Measurements from ENCODE around the gene CLIC3. TPM values are rescaled to one million over a fixed set of nuclear protein-coding genes. Genes with fewer than 3 reads are reported as not detected.

CLIC3 gene, protein sequence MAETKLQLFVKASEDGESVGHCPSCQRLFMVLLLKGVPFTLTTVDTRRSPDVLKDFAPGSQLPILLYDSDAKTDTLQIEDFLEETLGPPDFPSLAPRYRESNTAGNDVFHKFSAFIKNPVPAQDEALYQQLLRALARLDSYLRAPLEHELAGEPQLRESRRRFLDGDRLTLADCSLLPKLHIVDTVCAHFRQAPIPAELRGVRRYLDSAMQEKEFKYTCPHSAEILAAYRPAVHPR
- not detected for total RNA-seq

DNA sequence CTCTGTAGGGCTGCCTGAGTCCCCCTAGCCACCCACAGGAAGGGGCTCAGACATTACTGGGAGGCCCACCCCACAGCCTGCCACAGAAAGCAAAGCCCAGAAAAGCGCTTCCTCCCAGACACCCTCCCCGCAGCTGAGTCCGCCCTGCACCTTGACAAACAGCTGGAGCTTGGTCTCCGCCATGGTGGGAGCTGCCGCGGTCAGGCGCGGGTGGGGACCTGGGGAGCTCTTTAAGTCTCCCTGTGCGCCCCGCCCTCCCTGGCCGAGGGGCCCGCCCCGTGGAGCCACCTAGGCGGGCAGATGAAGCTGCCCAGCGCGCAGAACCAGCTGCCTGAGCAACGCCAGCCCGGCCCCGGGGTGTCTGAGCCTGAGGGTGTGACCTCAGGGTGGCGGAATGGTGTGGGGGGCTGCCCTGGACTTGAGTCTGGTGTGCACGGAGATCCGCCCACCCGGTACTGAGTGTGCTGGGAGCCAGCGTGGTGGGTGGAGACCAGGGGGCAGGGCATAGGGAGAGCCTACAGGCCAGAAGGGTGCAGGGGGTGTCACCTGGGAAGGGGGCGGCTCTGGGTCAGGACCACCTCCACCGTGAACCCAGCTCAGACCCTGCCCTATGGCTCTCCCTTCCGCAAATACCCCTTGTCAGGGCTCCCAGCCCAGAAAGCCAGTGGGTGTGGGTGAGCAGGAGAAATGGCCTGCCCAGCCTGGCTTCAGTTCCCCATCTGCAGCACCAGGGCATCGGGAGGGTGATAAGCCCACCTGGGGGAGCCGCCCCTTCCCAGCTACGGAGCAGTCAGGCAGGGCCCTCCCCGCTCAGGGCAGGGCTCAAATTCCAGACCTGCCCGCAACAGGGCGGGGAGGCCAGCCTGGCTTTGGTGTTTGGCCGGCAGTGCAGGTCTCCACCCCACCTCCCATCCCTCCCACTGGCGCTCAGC, at the start of gene CLIC3:
TSS of gene CLIC3 (minus strand) at position 208 of the 932 bp plus-strand sequence. CDS start at position 183, 25 bp downstream.
- peak within 1 kb of the TSS; percentile 16 for H3K27ac Mint-ChIP-seq
- peaks cover 6% of the 10 kb centered on the region for H3K36me3 Mint-ChIP-seq
- peaks cover 43% of the 10 kb centered on the region for H3K4me1 Mint-ChIP-seq
- H3K27me3 Mint-ChIP-seq, result no peaks in the 10 kb centered on the region
- H3K9me3 Mint-ChIP-seq, result no peaks in the 10 kb centered on the region
- DNase-seq, result peak; percentile 47
- H3K4me3 Mint-ChIP-seq, result peak within 1 kb of the TSS; percentile 14

DNA sequence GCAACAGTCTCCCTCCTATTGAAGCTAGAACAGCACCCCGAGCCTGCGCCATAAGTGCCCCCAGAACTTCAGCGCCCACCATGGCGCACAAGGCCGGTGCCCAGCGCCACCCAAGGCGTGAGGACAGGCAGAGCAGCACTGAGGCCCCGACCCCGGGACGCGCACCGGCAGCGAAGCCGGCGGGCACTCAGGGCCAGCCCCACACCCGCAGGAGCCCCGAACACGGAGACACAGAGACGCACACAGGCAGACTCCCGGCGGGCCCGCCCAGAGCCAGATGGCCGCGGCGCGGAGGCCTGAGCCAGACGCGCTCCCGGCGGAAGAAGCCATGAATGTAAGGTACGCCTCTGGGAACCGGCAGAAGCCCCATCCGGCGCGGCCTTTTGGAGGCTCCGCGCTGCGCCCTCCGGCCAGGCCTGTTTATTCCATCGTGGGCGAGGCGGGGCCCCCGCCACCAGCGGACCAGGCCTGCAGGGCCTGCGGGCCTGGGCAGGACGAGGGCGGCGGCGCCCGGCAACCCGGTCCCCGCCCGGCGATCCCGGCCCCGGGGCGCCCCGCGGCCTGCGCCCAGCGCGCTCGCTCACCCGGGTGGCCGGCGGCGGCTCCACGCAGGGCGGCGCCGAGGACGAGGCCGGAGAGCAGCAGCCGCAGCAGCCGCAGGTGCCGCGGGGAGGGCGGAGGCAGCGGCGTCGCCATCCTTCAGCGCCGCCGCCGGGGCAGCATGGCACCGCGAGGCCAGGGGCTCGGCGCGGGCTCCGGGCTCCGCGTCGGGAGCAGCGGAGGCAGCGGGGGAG, 49.1 kb upstream of the CLIC3 start:
- Mint-ChIP-seq H3K4me1 (peaks cover 5% of the 10 kb centered on the region), H3K4me3 (peak overlapping the region; percentile 53), H3K36me3 (no peaks in the 10 kb centered on the region), H3K27me3 (peaks cover 54% of the 10 kb centered on the region), H3K9me3 (no peaks in the 10 kb centered on the region), H3K27ac (no peak overlapping the region)
- peak; percentile 45 for DNase-seq

DNA sequence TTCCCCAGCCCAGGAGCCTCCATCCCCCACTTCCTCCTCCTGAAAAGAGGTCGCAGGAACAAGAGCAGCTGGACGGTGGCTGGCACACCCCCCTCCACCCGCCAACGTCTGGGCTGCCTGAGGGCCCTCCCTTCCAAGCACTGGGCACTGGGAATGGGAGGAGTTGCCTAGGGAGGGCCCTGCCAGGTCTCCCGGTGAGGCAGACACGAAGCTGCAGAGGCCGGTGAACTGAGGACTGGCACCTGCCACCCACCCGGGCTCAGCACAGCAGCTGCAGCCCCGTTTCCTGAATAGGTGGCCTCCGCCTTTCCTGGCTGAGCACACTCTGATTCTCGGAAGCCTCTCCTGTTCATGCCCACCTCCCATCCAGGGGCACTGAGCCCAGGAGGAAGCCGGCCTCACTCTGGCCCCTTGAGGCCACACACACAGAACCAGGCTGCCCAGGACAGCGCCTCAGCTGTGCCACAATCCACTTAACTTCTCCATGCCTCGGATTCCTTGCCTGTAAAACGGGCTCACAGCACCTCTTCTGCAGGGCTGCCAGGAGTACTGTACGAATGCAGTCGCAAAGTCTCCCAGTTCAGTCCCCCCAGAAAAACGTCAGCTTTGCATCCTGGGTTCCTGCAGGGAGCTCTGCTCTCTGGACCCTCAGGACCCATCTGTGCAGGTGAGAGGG, 48.3 kb upstream of the CLIC3 start:
- Mint-ChIP-seq H3K27me3 (peaks cover 45% of the 10 kb centered on the region), H3K4me3 (peak overlapping the region; percentile 53), H3K4me1 (peaks cover 5% of the 10 kb centered on the region), H3K27ac (no peak overlapping the region), H3K36me3 (no peaks in the 10 kb centered on the region), H3K9me3 (no peaks in the 10 kb centered on the region)
- DNase-seq, result no peak

DNA sequence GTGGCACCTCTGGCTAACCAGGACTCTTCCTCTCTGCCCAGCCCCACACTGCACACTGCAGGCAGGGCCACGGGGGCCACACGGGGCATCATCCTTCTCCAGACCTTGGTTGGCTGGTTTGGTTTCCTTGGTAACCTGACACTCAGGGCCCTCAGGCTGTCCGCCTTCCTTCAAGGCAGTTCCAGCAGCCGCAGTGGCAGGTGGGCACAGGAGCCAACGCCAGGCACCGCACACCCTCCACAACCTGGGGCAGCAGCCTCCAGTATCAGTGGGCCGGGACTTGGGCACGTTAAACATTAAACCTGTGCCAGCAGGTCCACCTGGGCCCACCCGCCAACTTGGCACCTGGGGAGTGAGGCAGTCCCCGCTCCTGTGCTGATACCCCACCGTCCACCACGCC, 47.7 kb upstream of the CLIC3 start:
- no peak overlapping the region for H3K4me3 Mint-ChIP-seq
- H3K9me3 Mint-ChIP-seq, result no peaks in the 10 kb centered on the region
- DNase-seq, result no peak
- H3K27me3 Mint-ChIP-seq, result peaks cover 39% of the 10 kb centered on the region
- H3K27ac Mint-ChIP-seq, result no peak overlapping the region
- H3K36me3 Mint-ChIP-seq, result no peaks in the 10 kb centered on the region
- peaks cover 5% of the 10 kb centered on the region for H3K4me1 Mint-ChIP-seq

DNA sequence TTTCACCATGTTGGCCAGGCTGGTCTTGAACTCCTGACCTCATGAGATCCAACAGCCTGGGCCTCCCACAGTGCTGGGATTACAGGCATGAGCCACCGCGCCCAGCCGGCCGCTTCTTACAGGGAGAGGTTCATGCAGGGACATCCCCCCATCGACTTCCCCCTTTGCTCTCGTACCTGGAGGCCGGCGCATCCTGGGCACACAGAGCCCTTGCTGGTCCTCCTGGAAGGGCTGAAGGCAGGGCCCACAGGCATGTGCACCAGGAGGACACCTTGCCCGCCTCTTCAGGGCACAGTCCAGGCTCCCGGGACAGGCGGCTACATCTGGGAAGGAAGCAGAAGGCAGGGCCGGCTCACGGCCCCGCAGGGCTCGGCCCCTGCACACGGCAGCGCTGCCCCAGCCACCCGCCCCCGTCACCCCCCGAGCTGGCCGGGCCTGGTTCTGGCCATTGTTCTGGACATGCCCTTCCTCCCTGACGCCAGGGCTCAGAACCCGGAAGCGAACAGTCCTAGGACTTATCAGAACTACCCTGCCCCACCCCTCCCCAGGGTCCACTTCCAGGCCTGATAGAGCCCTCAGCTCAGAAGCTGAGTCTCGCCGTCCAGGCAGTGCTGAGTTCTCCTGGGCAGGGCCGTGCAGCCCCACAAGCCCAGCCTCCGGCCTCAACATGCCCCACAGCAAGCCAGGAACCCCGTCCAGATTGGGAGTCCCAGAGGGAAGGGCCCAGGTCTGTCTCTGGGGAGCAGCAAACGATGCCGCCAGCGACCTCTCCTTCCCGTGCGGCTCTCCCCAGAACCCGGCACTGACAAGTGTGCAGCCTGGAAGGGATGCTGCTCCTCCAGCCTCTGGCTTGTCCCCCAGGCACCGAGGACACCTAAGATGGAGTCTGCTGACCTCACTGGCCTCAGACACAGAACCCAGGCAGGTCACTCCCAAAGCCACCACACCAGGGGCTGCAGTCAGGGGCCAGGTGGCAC, 46.7 kb upstream of the CLIC3 start:
- Mint-ChIP-seq H3K27me3 (peaks cover 29% of the 10 kb centered on the region), H3K27ac (no peak overlapping the region), H3K9me3 (no peaks in the 10 kb centered on the region), H3K36me3 (no peaks in the 10 kb centered on the region), H3K4me1 (peaks cover 5% of the 10 kb centered on the region), H3K4me3 (no peak overlapping the region)
- DNase-seq, result no peak

DNA sequence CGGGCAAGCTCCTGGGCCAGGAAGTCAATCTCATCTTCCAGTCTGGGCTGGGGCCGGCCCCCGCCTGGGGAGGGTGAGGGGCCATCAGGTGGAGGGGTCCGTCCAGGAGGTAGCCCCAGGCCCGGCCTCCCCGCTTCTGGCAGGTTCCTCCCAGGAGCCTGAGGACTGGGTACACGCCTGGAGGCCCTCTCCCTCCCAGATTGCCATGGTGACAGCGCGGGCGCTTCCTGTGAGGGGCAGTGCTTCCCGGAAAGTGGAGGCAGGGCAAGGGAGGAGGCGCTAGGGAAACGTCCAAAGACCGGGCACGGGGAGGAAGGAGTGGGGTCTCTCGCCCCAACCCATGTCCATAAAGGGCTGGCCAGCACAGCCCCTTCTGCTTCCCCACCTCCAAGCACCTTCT, 44.8 kb upstream of the CLIC3 start:
- peaks cover 10% of the 10 kb centered on the region for H3K27me3 Mint-ChIP-seq
- H3K36me3 Mint-ChIP-seq, result no peaks in the 10 kb centered on the region
- no peak overlapping the region for H3K27ac Mint-ChIP-seq
- peaks cover 5% of the 10 kb centered on the region for H3K4me1 Mint-ChIP-seq
- no peak for DNase-seq
- H3K4me3 Mint-ChIP-seq, result no peak overlapping the region
- no peaks in the 10 kb centered on the region for H3K9me3 Mint-ChIP-seq

DNA sequence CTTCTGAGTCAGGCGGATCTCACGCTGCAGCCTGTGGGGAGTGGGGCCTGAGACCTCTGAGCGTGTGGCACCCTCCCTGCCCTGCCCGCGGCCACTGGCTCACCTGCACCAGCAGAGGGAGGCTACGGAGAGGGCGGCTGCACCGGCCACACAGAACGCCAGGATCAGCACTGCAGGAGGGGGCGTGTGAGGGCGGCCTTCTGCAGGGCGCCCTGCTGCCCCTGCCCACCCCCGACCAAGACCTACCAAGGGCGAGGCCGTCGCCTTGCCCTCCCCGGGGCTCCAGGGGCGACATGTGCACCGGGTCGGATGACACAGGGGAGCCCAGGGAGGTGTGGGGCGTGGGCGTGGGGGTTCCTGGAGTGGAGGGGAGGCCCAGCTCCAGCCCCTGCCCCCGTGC, 44.2 kb upstream of the CLIC3 start:
- no peaks in the 10 kb centered on the region for H3K9me3 Mint-ChIP-seq
- no peak for DNase-seq
- peaks cover 10% of the 10 kb centered on the region for H3K27me3 Mint-ChIP-seq
- no peak overlapping the region for H3K4me3 Mint-ChIP-seq
- H3K36me3 Mint-ChIP-seq, result no peaks in the 10 kb centered on the region
- H3K4me1 Mint-ChIP-seq, result peaks cover 5% of the 10 kb centered on the region
- no peak overlapping the region for H3K27ac Mint-ChIP-seq

DNA sequence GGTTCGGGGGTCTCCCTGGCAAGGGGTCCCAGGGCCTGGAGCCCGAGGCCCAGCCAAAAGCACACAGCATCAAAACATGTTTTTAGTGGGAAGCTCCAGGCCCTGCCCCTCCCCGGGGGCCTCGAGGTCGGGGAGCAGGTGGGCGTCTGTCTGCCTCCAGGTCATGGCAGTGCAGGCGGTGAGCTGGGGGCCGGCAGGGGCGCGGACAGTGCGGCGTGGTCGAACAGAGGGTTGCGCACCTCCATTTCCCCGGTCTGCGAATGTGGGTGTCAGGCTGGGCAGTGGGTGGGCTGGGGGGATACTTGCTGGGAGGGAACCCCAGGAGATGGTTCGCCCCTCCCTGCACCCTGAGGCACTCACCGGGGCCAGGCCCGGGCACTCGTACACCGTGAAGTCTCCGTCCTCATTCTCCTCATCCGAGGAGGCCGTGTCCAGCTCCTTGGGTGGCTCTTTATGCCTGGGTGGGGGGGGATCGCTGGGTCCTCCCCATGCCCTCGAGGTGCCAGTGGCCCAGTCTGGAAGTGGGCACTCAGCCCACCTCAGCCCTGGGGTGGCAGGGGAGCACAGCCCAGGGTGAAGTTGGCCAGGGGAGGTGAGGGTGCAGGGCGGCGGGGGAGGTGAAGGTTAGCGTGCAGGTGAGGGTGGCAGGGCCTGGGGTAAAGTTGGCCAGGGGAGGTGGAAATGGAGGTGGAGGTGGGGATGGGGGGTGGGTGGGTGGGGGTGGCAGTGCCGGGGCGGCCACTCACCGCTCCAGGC, 43.4 kb upstream of the CLIC3 start:
- peaks cover 5% of the 10 kb centered on the region for H3K4me1 Mint-ChIP-seq
- H3K27ac Mint-ChIP-seq, result no peak overlapping the region
- no peak overlapping the region for H3K4me3 Mint-ChIP-seq
- peaks cover 4% of the 10 kb centered on the region for H3K27me3 Mint-ChIP-seq
- H3K9me3 Mint-ChIP-seq, result no peaks in the 10 kb centered on the region
- no peaks in the 10 kb centered on the region for H3K36me3 Mint-ChIP-seq
- no peak for DNase-seq

DNA sequence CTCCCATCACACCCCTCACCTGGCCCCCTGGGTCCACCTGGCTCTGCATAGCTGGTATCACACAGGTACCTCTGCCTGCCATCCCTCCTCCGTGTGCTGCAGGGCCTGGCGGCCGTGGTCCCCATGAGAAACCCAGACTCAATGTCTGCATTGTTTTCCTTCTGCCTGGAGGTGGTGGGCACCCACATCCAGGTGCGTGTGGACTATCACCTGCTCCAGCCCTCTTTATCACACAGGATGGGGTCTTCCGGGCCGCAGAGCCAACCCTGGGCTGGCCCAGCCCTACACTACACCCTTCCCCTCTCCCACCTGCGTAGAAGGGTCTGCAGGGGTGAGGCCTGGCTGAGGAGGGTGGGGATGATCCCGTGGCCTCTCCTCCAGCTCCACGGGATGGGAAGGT, 42.5 kb upstream of the CLIC3 start:
- H3K9me3 Mint-ChIP-seq, result no peaks in the 10 kb centered on the region
- no peak overlapping the region for H3K4me3 Mint-ChIP-seq
- no peak for DNase-seq
- H3K27ac Mint-ChIP-seq, result no peak overlapping the region
- H3K36me3 Mint-ChIP-seq, result no peaks in the 10 kb centered on the region
- peaks cover 8% of the 10 kb centered on the region for H3K4me1 Mint-ChIP-seq
- H3K27me3 Mint-ChIP-seq, result no peaks in the 10 kb centered on the region

DNA sequence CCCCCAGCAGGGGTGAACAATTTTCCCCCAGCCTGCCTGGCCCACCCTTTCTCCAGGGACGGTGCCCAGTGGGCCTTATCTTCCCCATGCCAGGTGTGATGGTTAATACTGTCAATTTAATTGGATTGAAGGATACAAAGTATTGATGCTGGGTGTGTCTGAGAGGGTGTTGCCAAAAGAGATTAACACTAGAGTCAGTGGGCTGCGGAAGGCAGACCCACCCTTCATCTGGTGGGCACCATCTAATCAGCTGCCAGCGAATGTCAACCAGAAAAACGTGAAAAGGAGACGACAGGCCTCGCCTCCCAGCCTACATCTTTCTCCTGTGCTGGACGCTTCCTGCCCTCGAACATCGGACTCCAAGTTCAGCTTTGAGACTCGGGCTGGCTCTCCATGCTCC, 41.1 kb upstream of the CLIC3 start:
- H3K27ac Mint-ChIP-seq, result no peak overlapping the region
- DNase-seq, result no peak
- no peak overlapping the region for H3K4me3 Mint-ChIP-seq
- no peaks in the 10 kb centered on the region for H3K36me3 Mint-ChIP-seq
- H3K27me3 Mint-ChIP-seq, result no peaks in the 10 kb centered on the region
- H3K9me3 Mint-ChIP-seq, result no peaks in the 10 kb centered on the region
- peaks cover 11% of the 10 kb centered on the region for H3K4me1 Mint-ChIP-seq

DNA sequence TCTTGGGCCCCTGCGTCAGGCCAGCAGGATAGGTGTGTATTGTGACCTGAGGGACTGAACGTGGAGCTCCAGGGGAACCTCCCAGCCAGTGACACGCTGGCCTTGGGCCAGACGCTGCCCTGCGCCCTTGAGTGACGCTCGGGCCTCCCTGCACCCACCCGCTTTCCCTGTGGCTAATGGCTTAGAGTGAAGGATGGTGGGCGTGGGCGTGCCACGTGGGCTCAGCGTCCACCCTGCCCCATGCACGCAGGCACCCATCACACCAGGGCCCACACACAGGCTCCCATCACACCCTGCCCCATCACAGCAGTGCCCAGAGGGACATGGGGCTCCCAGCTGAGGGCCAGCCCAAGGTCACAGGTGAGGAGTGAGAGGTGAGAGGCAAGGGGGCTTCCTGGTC, 40.7 kb upstream of the CLIC3 start:
- Mint-ChIP-seq H3K27me3 (no peaks in the 10 kb centered on the region), H3K4me3 (no peak overlapping the region), H3K9me3 (no peaks in the 10 kb centered on the region), H3K36me3 (no peaks in the 10 kb centered on the region), H3K4me1 (peaks cover 12% of the 10 kb centered on the region), H3K27ac (no peak overlapping the region)
- no peak for DNase-seq

DNA sequence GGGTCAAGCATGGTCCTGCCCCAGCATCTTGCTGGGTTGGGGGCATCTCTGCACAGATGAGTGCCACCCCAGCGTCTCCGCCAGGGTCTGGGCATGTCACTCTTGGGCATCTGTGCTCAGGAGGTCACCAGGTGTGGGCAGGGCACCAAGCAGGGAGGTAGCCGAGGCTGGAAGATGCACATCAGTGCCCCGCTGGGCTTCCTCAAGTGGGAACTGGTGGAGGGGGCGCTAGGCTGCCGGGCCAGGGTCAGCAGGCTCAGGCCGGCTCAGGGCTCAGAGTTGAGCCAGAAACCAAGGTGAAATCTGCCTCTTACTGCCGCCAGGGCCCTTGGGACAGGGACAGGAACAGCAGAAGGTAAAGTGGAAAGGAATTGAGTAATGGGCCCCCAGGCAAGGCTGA, 39.6 kb upstream of the CLIC3 start:
- no peak overlapping the region for H3K4me3 Mint-ChIP-seq
- no peaks in the 10 kb centered on the region for H3K9me3 Mint-ChIP-seq
- DNase-seq, result no peak
- H3K4me1 Mint-ChIP-seq, result peaks cover 16% of the 10 kb centered on the region
- no peaks in the 10 kb centered on the region for H3K27me3 Mint-ChIP-seq
- no peaks in the 10 kb centered on the region for H3K36me3 Mint-ChIP-seq
- H3K27ac Mint-ChIP-seq, result no peak overlapping the region

DNA sequence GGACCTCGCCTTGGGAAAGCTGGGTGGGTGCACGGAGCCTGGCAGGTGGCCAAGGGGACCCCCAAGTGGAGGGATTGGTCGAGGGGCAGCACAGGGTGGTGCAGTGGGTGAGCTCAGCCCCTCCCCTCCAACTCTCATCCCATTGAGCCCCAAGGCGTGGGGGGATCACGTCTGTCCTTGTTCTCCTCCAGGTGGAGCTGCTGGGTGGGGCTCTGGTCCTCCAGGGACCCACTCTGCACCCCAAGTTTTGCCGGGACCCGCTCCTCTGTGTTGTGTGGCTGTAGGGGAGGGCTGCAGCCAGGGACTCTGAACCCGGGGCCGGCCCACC, 39.1 kb upstream of the CLIC3 start:
- Mint-ChIP-seq H3K4me3 (no peak overlapping the region), H3K4me1 (peaks cover 21% of the 10 kb centered on the region), H3K36me3 (no peaks in the 10 kb centered on the region), H3K27me3 (no peaks in the 10 kb centered on the region), H3K27ac (no peak overlapping the region), H3K9me3 (no peaks in the 10 kb centered on the region)
- DNase-seq, result no peak
